Hepatocyte (in vitro differentiated cells): ENCODE data around the gene KCTD19.

ENCODE experiments used
- CTCF ChIP-seq: fragments of 200-600 bp; sonication (generic); IDR thresholded peaks from 2 replicates; pipeline ENCODE4 v1.5.1; 2016; ENCODE audit warnings: antibody characterized with exemption, mild to moderate bottlenecking; ENCODE audit not compliant: poor library complexity
- EZH2 ChIP-seq: fragments of 200-600 bp; sonication (generic); IDR thresholded peaks from 2 replicates; pipeline ENCODE4 v1.6.1; 2016; ENCODE audit warnings: antibody characterized with exemption, mild to moderate bottlenecking, borderline replicate concordance

GRCh38 chr16:67278773-67279295 is 47.7 kb downstream of the KCTD19 start:
- TF ChIP-seq CTCF (peak; percentile 21), EZH2 (no peak)
